Activated CD8-positive, alpha-beta T cell treated with anti-CD3 and anti-CD28 coated beads, Interleukin-2, amount 10 ng/mL, durations not matched to agents 7 days and 5 days (primary cell): ENCODE measurements around the gene SURF4. TPM values are rescaled to one million over a fixed set of nuclear protein-coding genes. Genes with fewer than 3 reads are reported as not detected.

Experiments
- ATAC-seq: fragments of 150-1000 bp; cut with Tn5 transposase; one replicate; pipeline ENCODE4 v1.10.0; 2021; ENCODE audit warnings: moderate library complexity
- CTCF ChIA-PET: fragments of 350-600 bp; sonication (Branson Sonifier 250); formaldehyde crosslinking; loops from one replicate; lab custom pipeline; 2021; ENCODE audit warnings: antibody characterized with exemption; lab: Charles Lee
- POLR2A ChIA-PET: fragments of 350-600 bp; sonication (Branson Sonifier 250); formaldehyde crosslinking; loops from one replicate; lab custom pipeline; 2021; ENCODE audit warnings: antibody characterized with exemption; lab: Charles Lee
- DNase-seq: peaks from one replicate; pipeline ENCODE4 v3.0.0-alpha.2; 2020
- H3K27ac Mint-ChIP-seq: one replicate; pipeline ENCODE4 v1.8.0; 2021; ENCODE audit warnings: mild to moderate bottlenecking, mixed read lengths
- H3K27me3 Mint-ChIP-seq: one replicate; pipeline ENCODE4 v1.8.0; 2021; ENCODE audit warnings: low read depth, mixed read lengths
- H3K36me3 Mint-ChIP-seq: one replicate; pipeline ENCODE4 v1.8.0; 2021; ENCODE audit warnings: low read depth, mixed read lengths
- H3K4me1 Mint-ChIP-seq: one replicate; pipeline ENCODE4 v1.8.0; 2021; ENCODE audit warnings: low read depth, mixed read lengths
- H3K4me3 Mint-ChIP-seq: one replicate; pipeline ENCODE4 v1.8.0; 2021; ENCODE audit warnings: mild to moderate bottlenecking, mixed read lengths
- H3K9me3 Mint-ChIP-seq: one replicate; pipeline ENCODE4 v1.8.0; 2022; ENCODE audit warnings: mixed read lengths; ENCODE audit not compliant: insufficient read depth
- total RNA-seq, 2 experiments: library from RNA; stranded (reverse); gene quantifications; one replicate each; pipeline ENCODE4 v1.2.3, GENCODE V29; 2021

The SURF4 gene
- total RNA-seq, 2 experiments from 2014 or later = 175 to 176 TPM

GRCh38 chr9:133351526-133351907 lies 24.3 kb downstream of the SURF4 start:
- Mint-ChIP-seq H3K36me3 (peaks cover 48% of the 10 kb centered on the region), H3K4me3 (no peak overlapping the region), H3K27ac (no peak overlapping the region), H3K4me1 (peaks cover 64% of the 10 kb centered on the region), H3K9me3 (no peaks in the 10 kb centered on the region), H3K27me3 (no peaks in the 10 kb centered on the region)
- ChIA-PET POLR2A (interaction anchor here (1.1 to 9.1 kb wide), 3 partner anchors 8 to 22 kb away, joined by 3 to 192 read pairs (median 4); partner anchors contain the start of genes STKLD1 and SURF4), CTCF (interaction anchor here (1.1 to 4.3 kb wide), 6 partner anchors 11 to 166 kb away, joined by 3 to 29 read pairs (median 4); no protein-coding TSS in a partner anchor)
- ATAC-seq = no peak
- DNase-seq = no peak

GRCh38 chr9:133349965-133350616 lies 25.8 kb downstream of the SURF4 start:
- Mint-ChIP-seq H3K4me1 (peaks cover 70% of the 10 kb centered on the region), H3K4me3 (peak overlapping the region; percentile 48), H3K9me3 (no peaks in the 10 kb centered on the region), H3K27ac (peak overlapping the region; percentile 98), H3K36me3 (peaks cover 57% of the 10 kb centered on the region), H3K27me3 (no peaks in the 10 kb centered on the region)
- CTCF ChIA-PET = interaction anchor here (1.1 to 4.3 kb wide), 3 partner anchors 9 to 56 kb away, joined by 3 to 29 read pairs (median 3); no protein-coding TSS in a partner anchor
- no peak for ATAC-seq
- POLR2A ChIA-PET = interaction anchor here (3.8 to 9.1 kb wide), 2 partner anchors 10 to 23 kb away, joined by 16 to 192 read pairs; partner anchors contain the start of genes STKLD1 and SURF4
- DNase-seq = no peak

DNA sequence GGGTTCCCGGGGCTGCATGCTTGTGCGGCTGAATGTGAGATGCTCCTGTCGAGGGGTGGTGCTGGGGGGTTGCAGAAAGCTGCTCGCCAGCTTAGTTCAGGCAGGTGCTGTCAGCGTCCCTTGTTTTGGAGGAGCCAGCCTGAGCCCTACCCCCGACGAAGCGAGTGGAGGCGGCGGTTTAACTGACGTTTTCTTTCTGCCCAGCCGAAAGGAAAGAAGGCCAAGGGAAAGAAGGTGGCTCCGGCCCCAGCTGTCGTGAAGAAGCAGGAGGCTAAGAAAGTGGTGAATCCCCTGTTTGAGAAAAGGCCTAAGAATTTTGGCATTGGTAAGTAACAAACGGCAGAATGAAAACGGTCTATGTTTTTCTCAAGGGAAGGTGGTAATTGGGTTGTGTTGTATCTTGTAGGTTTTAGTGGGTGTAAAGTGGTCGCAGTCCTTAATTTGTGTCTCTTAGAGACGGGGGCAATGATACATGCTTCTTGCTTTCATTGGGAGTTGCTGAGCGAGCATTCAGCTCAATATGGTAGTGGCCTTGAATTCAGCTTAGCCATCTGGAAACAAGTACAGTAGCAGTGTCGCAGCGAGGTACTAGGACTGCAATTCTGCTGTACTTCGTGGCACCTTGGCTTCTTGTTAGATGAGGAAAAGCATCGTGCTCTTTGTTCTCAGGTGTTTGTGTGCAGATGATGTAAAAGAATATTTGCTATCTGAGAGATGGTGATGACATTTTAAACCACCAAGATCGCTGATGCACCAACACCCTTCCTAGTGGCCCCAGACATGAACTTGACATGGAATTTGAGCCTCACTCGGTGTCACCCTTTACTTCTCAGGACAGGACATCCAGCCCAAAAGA lies 26.9 kb downstream of the SURF4 start:
- ChIA-PET POLR2A (interaction anchor here (1.0 to 9.1 kb wide), 15 partner anchors 8 to 232 kb away, joined by 3 to 192 read pairs (median 5); partner anchors contain the start of genes SLC2A6, STKLD1, SURF1 and SURF2), CTCF (interaction anchor here (0.7 to 2.1 kb wide), 6 partner anchors 9 to 162 kb away, joined by 3 to 13 read pairs (median 6); no protein-coding TSS in a partner anchor)
- H3K27me3 Mint-ChIP-seq = no peaks in the 10 kb centered on the region
- H3K27ac Mint-ChIP-seq = peak overlapping the region; percentile 98
- peaks cover 61% of the 10 kb centered on the region for H3K4me1 Mint-ChIP-seq
- DNase-seq = no peak
- ATAC-seq = no peak
- H3K4me3 Mint-ChIP-seq = peak overlapping the region; percentile 99
- no peaks in the 10 kb centered on the region for H3K9me3 Mint-ChIP-seq
- H3K36me3 Mint-ChIP-seq = peaks cover 62% of the 10 kb centered on the region

DNA sequence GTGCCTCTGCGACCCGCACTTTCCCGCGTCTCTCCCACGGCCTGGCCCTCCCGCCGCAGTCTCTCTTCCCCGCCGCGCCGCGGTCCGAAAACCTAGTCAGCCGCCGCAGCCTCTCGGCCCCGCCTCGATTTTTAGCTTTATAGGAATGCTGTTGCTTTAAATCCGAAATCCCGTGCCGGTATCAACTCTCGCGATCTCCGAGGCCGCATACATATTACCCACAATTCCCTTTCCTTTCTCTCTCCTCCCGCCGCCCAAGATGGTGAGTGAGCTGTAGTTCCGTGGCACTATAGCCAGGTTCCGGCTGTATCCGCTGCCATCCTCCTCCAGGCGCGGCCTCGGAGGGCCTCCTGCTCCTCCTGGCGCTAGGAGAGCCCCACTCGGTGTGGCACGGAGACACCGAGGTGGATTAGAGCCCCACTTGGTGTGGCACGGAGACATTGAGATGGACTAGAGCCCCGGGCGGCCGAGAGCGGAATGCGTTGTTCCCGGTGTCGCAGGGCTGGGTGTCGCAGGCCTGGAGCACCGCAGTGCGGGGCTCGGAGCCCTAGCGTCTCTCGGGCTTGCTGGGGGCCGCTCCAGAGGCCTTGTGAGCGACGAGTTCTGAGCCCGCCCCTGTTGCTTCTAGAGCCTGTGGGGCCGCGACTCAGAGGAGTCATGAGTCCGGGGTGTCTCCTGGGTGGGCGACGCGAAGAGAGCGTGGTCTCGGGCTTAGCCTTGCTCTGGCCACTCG lies 27.7 kb downstream of the SURF4 start, which contains the start of the genes MED22 and RPL7A:
Gene MED22, minus strand, starts transcription at position 147 of the 733 bp plus-strand sequence. CDS start 1,469 bp downstream, outside the sequence.
Gene RPL7A, plus strand, starts transcription at position 234 of the 733 bp plus-strand sequence. Its CDS starts 26 bp downstream, at position 260.
- no peaks in the 10 kb centered on the region for H3K9me3 Mint-ChIP-seq
- no peaks in the 10 kb centered on the region for H3K27me3 Mint-ChIP-seq
- H3K27ac Mint-ChIP-seq = peak within 1 kb of the TSS; percentile 98
- H3K4me1 Mint-ChIP-seq = peaks cover 59% of the 10 kb centered on the region
- ChIA-PET CTCF (interaction anchor here (0.7 to 2.1 kb wide), 11 partner anchors 8 to 204 kb away, joined by 3 to 13 read pairs (median 3); no protein-coding TSS in a partner anchor), POLR2A (interaction anchor here (1.0 to 9.1 kb wide), 18 partner anchors 8 to 816 kb away, joined by 3 to 192 read pairs (median 4); partner anchors contain the start of genes RNU6ATAC, SLC2A6, STKLD1 and SURF1)
- peaks cover 61% of the 10 kb centered on the region for H3K36me3 Mint-ChIP-seq
- peak; percentile 96 for DNase-seq
- H3K4me3 Mint-ChIP-seq = peak within 1 kb of the TSS; percentile 99
- ATAC-seq = peak; percentile 84

DNA sequence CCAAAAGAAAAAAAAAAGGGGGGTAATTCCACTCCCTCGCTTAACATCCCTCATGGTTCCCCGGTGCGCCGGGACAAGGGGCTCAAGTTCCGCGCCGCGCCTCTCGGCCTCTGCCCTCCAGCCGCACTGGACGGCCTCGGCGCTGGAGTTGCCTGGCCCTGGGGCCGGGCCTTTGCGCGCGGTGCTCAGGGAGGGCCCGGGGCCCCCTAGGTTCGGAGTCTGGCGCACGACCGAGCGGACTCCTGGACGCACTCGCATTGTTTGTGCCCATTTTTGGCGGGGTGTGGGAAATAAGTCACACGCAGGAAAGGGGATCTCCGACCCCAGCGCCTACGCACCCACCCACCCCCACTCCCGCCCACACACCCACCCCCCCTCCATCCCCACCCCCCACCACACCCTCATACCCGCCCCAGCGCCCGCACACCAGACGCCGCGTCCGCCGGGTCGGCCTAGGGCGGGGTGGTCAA lies 28.3 kb downstream of the SURF4 start:
- no peaks in the 10 kb centered on the region for H3K9me3 Mint-ChIP-seq
- H3K27ac Mint-ChIP-seq = peak overlapping the region; percentile 98
- POLR2A ChIA-PET = interaction anchor here (1.0 to 9.1 kb wide), 15 partner anchors 8 to 817 kb away, joined by 3 to 192 read pairs (median 5); partner anchors contain the start of genes RNU6ATAC, SLC2A6, STKLD1 and SURF1
- peaks cover 61% of the 10 kb centered on the region for H3K36me3 Mint-ChIP-seq
- peaks cover 55% of the 10 kb centered on the region for H3K4me1 Mint-ChIP-seq
- CTCF ChIA-PET = interaction anchor here (0.7 to 2.1 kb wide), 10 partner anchors 8 to 203 kb away, joined by 3 to 13 read pairs (median 4); no protein-coding TSS in a partner anchor
- peak; percentile 59 for ATAC-seq
- peak overlapping the region; percentile 99 for H3K4me3 Mint-ChIP-seq
- peak; percentile 53 for DNase-seq
- no peaks in the 10 kb centered on the region for H3K27me3 Mint-ChIP-seq

DNA sequence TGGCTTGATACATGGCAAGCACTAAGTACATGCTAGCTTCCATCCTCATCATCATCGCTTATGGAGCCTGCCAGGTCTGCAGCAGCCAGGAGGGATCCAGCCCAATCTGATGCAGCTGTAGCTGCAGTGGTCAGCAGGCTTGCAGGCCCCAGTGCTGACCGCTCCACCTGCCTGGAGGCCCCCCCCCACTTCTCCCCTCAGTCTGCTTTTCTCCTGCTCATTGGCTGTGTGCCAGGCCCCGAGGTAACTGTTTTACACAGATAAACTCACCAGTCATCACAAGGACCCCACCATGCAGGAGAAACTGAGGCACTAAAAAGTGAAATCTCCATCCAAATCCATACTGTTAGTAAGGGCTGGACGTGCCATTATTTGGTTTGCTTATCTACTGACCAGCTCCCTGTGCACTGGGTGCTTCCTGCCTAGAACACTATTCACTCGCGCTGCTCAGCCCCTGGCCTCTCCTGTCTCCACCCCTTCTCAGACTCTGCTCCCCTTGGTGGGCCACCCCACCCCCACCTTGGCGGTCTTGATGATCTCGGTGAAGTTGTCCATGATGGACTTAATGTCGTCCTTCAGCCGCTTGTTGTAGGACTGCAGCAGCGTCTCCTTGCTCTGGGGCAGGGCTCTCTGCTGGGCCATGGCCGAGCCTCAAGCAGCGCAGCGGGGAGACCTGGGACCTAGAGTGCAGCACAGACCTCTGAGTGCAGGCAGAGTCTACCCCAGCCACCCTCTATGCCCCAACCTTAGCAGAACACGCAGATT lies 29.7 kb downstream of the SURF4 start:
- ChIA-PET POLR2A (interaction anchor here (0.5 to 9.1 kb wide), 5 partner anchors 10 to 27 kb away, joined by 3 to 192 read pairs (median 5); partner anchors contain the start of genes STKLD1, SURF1, SURF2 and SURF4), CTCF (interaction anchor here (1.1 to 1.5 kb wide), 2 partner anchors 9 to 59 kb away, joined by 3 read pairs; no protein-coding TSS in a partner anchor)
- H3K36me3 Mint-ChIP-seq = peaks cover 61% of the 10 kb centered on the region
- H3K27ac Mint-ChIP-seq = peak overlapping the region; percentile 91
- H3K4me3 Mint-ChIP-seq = peak overlapping the region; percentile 99
- peaks cover 56% of the 10 kb centered on the region for H3K4me1 Mint-ChIP-seq
- H3K9me3 Mint-ChIP-seq = no peaks in the 10 kb centered on the region
- no peaks in the 10 kb centered on the region for H3K27me3 Mint-ChIP-seq
- ATAC-seq (no peak), DNase-seq (no peak)

- peaks cover 58% of the 10 kb centered on the region for H3K4me1 Mint-ChIP-seq
- CTCF ChIA-PET = interaction anchor here (1.5 kb wide), 1 partner anchor 59 kb away, joined by 3 read pairs; no protein-coding TSS in a partner anchor
- DNase-seq (no peak), ATAC-seq (no peak)
- no peak overlapping the region for H3K27ac Mint-ChIP-seq
- no peak overlapping the region for H3K4me3 Mint-ChIP-seq
- POLR2A ChIA-PET = interaction anchor here (2.2 to 9.1 kb wide), 2 partner anchors 20 to 28 kb away, joined by 5 to 192 read pairs; partner anchors contain the start of genes STKLD1 and SURF4
- H3K36me3 Mint-ChIP-seq = peaks cover 63% of the 10 kb centered on the region
- H3K27me3 Mint-ChIP-seq = no peaks in the 10 kb centered on the region
- H3K9me3 Mint-ChIP-seq = no peaks in the 10 kb centered on the region
These were observed 30.3 kb downstream of the SURF4 start for GRCh38 chr9:133345596-133345995.

DNA sequence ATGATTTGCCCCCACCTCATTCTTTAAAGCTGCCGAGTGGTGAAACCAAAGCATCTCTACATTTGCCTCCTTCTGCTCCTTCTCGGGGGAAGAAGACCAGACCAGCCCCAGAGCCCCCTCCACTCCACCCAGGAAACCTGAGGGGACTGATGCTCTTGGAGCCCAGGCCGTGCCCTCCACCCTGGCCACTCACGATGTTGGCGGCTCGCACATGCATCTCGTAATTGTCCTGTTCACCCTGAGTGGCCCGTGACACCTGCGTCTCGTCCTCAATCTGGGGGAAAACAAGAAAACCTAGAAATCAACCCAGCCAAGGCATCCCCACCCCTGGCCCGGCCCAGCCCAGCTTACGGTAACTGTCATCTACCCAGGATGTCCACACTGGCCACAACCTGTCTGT lies 30.9 kb downstream of the SURF4 start:
- ChIA-PET CTCF (interaction anchor here (3.9 kb wide), 1 partner anchor 27 kb away, joined by 21 read pairs; no protein-coding TSS in a partner anchor), POLR2A (interaction anchor here (1.7 to 9.1 kb wide), 3 partner anchors 11 to 29 kb away, joined by 5 to 192 read pairs (median 5); partner anchors contain the start of genes STKLD1 and SURF4)
- ATAC-seq (no peak), DNase-seq (no peak)
- Mint-ChIP-seq H3K36me3 (peaks cover 63% of the 10 kb centered on the region), H3K27ac (no peak overlapping the region), H3K4me1 (peaks cover 58% of the 10 kb centered on the region), H3K27me3 (no peaks in the 10 kb centered on the region), H3K4me3 (no peak overlapping the region), H3K9me3 (no peaks in the 10 kb centered on the region)

DNA sequence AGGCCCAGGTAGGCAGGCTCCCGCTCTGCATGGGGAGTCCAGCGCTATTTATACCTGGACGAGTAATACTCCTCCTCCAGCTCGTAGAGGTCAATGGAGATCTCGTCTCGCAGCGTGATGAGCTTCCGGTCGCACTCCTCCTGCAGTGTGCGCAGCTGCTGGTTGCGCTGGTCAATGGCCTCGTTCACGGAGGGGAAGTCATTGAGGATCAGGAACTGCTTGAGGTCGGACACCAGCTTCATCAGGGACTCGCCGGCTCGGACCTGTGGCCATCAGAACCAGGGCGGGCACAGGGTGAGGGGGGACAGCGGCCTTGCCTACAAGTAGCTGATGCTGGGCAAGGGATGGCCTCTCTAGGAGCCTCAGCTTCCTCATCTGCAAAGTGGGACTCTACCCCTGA lies 31.8 kb downstream of the SURF4 start:
- Mint-ChIP-seq H3K27me3 (no peaks in the 10 kb centered on the region), H3K4me1 (peaks cover 58% of the 10 kb centered on the region), H3K36me3 (peaks cover 63% of the 10 kb centered on the region), H3K4me3 (no peak overlapping the region), H3K27ac (no peak overlapping the region), H3K9me3 (no peaks in the 10 kb centered on the region)
- POLR2A ChIA-PET = interaction anchor here (0.6 to 9.1 kb wide), 5 partner anchors 9 to 130 kb away, joined by 3 to 192 read pairs (median 3); partner anchors contain the start of genes STKLD1 and SURF4
- ATAC-seq (no peak), DNase-seq (no peak)
- CTCF ChIA-PET = interaction anchor here (3.9 kb wide), 1 partner anchor 27 kb away, joined by 21 read pairs; no protein-coding TSS in a partner anchor
